Astrocyte (in vitro differentiated cells and primary cell): Measurements from ENCODE around the gene FAF1. TPM values are rescaled to one million over a fixed set of nuclear protein-coding genes. Genes with fewer than 3 reads are reported as not detected.

Experiments
- DNase-seq: peaks from one replicate; pipeline ENCODE4 v3.0.0-alpha.2; 2010; ENCODE audit warnings: low read depth
- FAIRE-seq: peaks from 2 replicates; lab custom pipeline; 2011; peaks lifted over from hg19 to GRCh38; lab: Jason Lieb, UNC
- H2AFZ ChIP-seq: 2 replicates; pipeline ENCODE4 v1.6.0; 2012; ENCODE audit warnings: low read depth, low read length, inconsistent platforms
- H3K27ac ChIP-seq: 2 replicates; pipeline ENCODE4 v1.5.1; 2011; ENCODE audit warnings: low read depth, low read length, inconsistent platforms
- H3K27me3 ChIP-seq: 2 replicates; pipeline ENCODE4 v1.6.0; 2011; ENCODE audit warnings: low read length, inconsistent platforms; ENCODE audit not compliant: insufficient read depth
- H3K36me3 ChIP-seq: 2 replicates; pipeline ENCODE4 v1.5.1; 2011; ENCODE audit warnings: low read length, inconsistent platforms; ENCODE audit not compliant: insufficient read depth
- H3K4me1 ChIP-seq: 2 replicates; pipeline ENCODE4 v1.5.1; 2011; ENCODE audit warnings: low read length, inconsistent platforms; ENCODE audit not compliant: insufficient read depth
- H3K4me2 ChIP-seq: 2 replicates; pipeline ENCODE4 v1.6.0; 2012; ENCODE audit warnings: low read length, inconsistent platforms
- H3K4me3 ChIP-seq: 2 replicates; pipeline ENCODE4 v1.5.1; 2011; ENCODE audit warnings: low read depth, mild to moderate bottlenecking, low read length, inconsistent platforms; ENCODE audit not compliant: insufficient read depth
- H3K79me2 ChIP-seq: 2 replicates; pipeline ENCODE4 v1.6.0; 2012; ENCODE audit warnings: mild to moderate bottlenecking, low read length, inconsistent platforms; ENCODE audit not compliant: insufficient read depth
- H3K9ac ChIP-seq: 2 replicates; pipeline ENCODE4 v1.6.0; 2012; ENCODE audit warnings: mild to moderate bottlenecking, low read length, inconsistent platforms
- H3K9me3 ChIP-seq: 2 replicates; pipeline ENCODE4 v1.5.1; 2012; ENCODE audit warnings: low read depth, mild to moderate bottlenecking, low read length, inconsistent platforms; ENCODE audit not compliant: insufficient read depth
- H4K20me1 ChIP-seq: 2 replicates; pipeline ENCODE4 v1.6.0; 2012; ENCODE audit warnings: low read length, inconsistent platforms; ENCODE audit not compliant: insufficient read depth
- H3K27ac Mint-ChIP-seq: one replicate; pipeline ENCODE4 v1.8.0; 2021; ENCODE audit warnings: mild to moderate bottlenecking, mixed read lengths; ENCODE audit not compliant: unreplicated experiment
- H3K27me3 Mint-ChIP-seq: one replicate; pipeline ENCODE4 v1.8.0; 2021; ENCODE audit warnings: low read depth, mixed read lengths; ENCODE audit not compliant: unreplicated experiment
- H3K36me3 Mint-ChIP-seq: one replicate; pipeline ENCODE4 v1.8.0; 2021; ENCODE audit warnings: low read depth, mixed read lengths; ENCODE audit not compliant: unreplicated experiment
- H3K4me1 Mint-ChIP-seq: one replicate; pipeline ENCODE4 v1.8.0; 2021; ENCODE audit warnings: low read depth, mixed read lengths; ENCODE audit not compliant: unreplicated experiment
- H3K4me3 Mint-ChIP-seq: one replicate; pipeline ENCODE4 v1.8.0; 2021; ENCODE audit warnings: mild to moderate bottlenecking, moderate library complexity, mixed read lengths; ENCODE audit not compliant: unreplicated experiment
- H3K9me3 Mint-ChIP-seq: one replicate; pipeline ENCODE4 v1.8.0; 2021; ENCODE audit warnings: mild to moderate bottlenecking, mixed read lengths; ENCODE audit not compliant: unreplicated experiment
- EZH2 ChIP-seq: IDR thresholded peaks from 2 replicates; pipeline ENCODE4 v1.6.1; 2012; ENCODE audit warnings: mild to moderate bottlenecking, low read length, inconsistent platforms; ENCODE audit not compliant: insufficient read depth
- total RNA-seq: library from RNA; stranded (reverse); gene quantifications from 2 replicates; pipeline ENCODE4 v1.2.1, GENCODE V29; 2021
- TF ChIP-seq, protein P1 (sequence below): IDR thresholded peaks from 2 replicates; pipeline ENCODE4 v1.5.1; 2011; ENCODE audit warnings: low read depth, mild to moderate bottlenecking, inconsistent platforms, low read length, moderate library complexity; ENCODE audit not compliant: insufficient read depth

FAF1 gene
- total RNA-seq, 1 donor from 2014 or later, result 35.4 TPM

DNA sequence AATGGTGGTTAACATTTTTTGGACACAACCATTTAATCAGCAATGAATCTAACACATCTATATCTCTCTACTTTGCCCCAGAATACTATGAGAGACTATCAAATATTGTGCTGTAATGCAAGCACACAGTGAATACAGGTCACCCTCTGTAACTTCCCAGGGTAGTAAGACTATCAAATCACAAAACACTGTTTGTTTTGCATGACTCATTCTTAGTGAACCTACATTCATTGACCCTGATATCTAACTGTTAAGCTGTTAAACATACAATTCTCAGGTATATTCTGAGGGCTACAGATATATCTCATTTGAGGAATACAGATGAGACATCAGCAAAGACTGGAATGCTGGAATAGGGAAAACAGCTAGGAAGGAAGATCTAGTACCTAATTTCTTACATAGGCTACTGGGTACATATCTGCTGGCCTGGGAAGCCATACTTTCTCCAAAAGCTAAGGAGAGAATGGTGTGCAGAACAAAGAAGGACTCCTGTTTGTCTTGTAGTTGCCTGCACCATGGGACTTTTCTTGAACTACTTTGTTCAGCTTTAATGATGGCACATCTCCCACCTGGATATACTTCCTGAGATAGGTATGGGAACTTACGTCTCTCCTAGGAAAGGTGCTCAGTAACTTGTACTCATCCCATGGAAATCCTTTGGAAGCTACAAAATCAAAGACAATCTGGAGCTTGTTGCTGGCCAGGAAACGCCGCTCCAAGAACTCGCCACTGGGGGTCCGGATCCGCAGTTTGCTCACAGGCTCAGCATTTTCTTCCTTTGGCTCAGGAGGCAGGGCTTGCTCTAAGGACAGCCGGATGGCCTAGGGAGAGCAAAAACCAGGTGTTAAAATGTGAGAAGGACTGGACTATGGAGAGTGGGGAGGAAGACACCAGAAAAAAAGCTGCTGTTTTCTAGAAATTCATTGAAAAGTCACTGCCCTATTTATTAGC is 484.9 kb downstream of the FAF1 start:
- Histone ChIP-seq H3K4me2 (no peak overlapping the region), H3K79me2 (no peaks in the 10 kb centered on the region), H3K9me3 (no peaks in the 10 kb centered on the region), H3K9ac (no peak overlapping the region), H4K20me1 (no peaks in the 10 kb centered on the region), H3K27me3 (no peaks in the 10 kb centered on the region), H2AFZ (no peak overlapping the region), H3K4me1 (no peaks in the 10 kb centered on the region), H3K36me3 (no peaks in the 10 kb centered on the region), H3K27ac (no peak overlapping the region), H3K4me3 (no peak overlapping the region)
- Mint-ChIP-seq H3K27ac (no peak overlapping the region), H3K9me3 (no peaks in the 10 kb centered on the region), H3K27me3 (no peaks in the 10 kb centered on the region), H3K36me3 (peaks cover 2% of the 10 kb centered on the region), H3K4me3 (no peak overlapping the region), H3K4me1 (peaks cover 4% of the 10 kb centered on the region)
- TF ChIP-seq EZH2, result no peak
- TF ChIP-seq, protein P1, sequence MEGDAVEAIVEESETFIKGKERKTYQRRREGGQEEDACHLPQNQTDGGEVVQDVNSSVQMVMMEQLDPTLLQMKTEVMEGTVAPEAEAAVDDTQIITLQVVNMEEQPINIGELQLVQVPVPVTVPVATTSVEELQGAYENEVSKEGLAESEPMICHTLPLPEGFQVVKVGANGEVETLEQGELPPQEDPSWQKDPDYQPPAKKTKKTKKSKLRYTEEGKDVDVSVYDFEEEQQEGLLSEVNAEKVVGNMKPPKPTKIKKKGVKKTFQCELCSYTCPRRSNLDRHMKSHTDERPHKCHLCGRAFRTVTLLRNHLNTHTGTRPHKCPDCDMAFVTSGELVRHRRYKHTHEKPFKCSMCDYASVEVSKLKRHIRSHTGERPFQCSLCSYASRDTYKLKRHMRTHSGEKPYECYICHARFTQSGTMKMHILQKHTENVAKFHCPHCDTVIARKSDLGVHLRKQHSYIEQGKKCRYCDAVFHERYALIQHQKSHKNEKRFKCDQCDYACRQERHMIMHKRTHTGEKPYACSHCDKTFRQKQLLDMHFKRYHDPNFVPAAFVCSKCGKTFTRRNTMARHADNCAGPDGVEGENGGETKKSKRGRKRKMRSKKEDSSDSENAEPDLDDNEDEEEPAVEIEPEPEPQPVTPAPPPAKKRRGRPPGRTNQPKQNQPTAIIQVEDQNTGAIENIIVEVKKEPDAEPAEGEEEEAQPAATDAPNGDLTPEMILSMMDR, result no peak
- no peak for FAIRE-seq
- DNase-seq, result no peak

DNA sequence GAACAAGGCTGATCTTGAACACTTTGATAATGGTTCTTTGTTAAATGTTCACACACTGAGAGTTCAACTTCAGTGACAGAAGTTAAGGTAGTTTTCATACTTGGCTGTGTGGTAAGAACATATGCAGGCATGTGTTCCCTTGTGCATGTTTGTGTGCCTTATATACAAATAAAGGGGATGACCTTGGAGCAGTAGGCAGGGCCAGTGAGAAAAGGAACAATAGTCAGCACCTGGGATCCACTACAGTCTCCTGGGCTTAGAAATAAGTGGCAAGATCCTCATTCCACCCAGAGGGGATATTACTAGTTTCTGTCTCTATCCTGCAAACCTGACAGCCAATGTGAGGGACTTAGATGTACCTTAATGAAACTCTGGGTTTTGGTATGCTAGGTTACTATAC is 486.6 kb downstream of the FAF1 start:
- H3K27ac ChIP-seq, result no peak overlapping the region
- no peaks in the 10 kb centered on the region for H3K9me3 Mint-ChIP-seq
- no peak for FAIRE-seq

More for the DNA sequence above, 486.6 kb downstream of the FAF1 start:
- no peak overlapping the region for H3K27ac Mint-ChIP-seq
- Histone ChIP-seq H3K4me1 (no peaks in the 10 kb centered on the region), H3K4me2 (no peak overlapping the region), H3K79me2 (no peaks in the 10 kb centered on the region), H3K27me3 (no peaks in the 10 kb centered on the region), H2AFZ (no peak overlapping the region), H3K36me3 (no peaks in the 10 kb centered on the region), H3K9me3 (no peaks in the 10 kb centered on the region), H3K9ac (no peak overlapping the region), H4K20me1 (no peaks in the 10 kb centered on the region), H3K4me3 (no peak overlapping the region)
- no peak for TF ChIP-seq EZH2
- TF ChIP-seq, protein P1, result no peak
- peaks cover 4% of the 10 kb centered on the region for H3K4me1 Mint-ChIP-seq
- H3K4me3 Mint-ChIP-seq, result no peak overlapping the region
- no peak for DNase-seq
- no peaks in the 10 kb centered on the region for H3K27me3 Mint-ChIP-seq
- H3K36me3 Mint-ChIP-seq, result peaks cover 2% of the 10 kb centered on the region
